Peyer's patch (tissue), 4 donors: ENCODE measurements around the gene RNF208. TPM values are rescaled to one million over a fixed set of nuclear protein-coding genes. Genes with fewer than 3 reads are reported as not detected.

Experiments
- DNase-seq, 3 donors: peaks; one replicate each; pipeline ENCODE4 v3.0.0-alpha.2; 2017 to 2019
- H3K27ac ChIP-seq, 4 donors: fragments of 200-600 bp; sonication (generic); one replicate each; pipeline ENCODE4 v1.5.1; 2016 to 2019
- H3K27me3 ChIP-seq, 2 donors: fragments of 200-600 bp; sonication (generic); one replicate each; pipeline ENCODE4 v1.5.1; 2019
- H3K36me3 ChIP-seq, 3 donors: fragments of 200-600 bp; sonication (generic); one replicate each; pipeline ENCODE4 v1.5.1; 2016 to 2019
- H3K4me1 ChIP-seq, 4 donors: fragments of 200-600 bp; sonication (generic); one replicate each; pipeline ENCODE4 v1.5.1; 2016 to 2019
- H3K4me3 ChIP-seq, 4 donors: fragments of 200-600 bp; sonication (generic); 1 replicate in 3 of 4; 2 replicates in 1 of 4; pipeline ENCODE4 v1.5.1; 2016 to 2019; ENCODE audit warnings: mild to moderate bottlenecking in 1 of 4
- H3K9me3 ChIP-seq, 4 donors: fragments of 200-600 bp; sonication (generic); one replicate each; pipeline ENCODE4 v1.5.1; 2016 to 2019; ENCODE audit warnings: mild to moderate bottlenecking in 1 of 4
- POLR2A ChIP-seq, 2 donors: fragments of 450-650 bp; IDR thresholded peaks; one replicate each; pipeline ENCODE4 v1.5.1; 2017; ENCODE audit warnings: antibody characterized with exemption in 2 of 2, mild to moderate bottlenecking in 2 of 2, moderate library complexity in 2 of 2
- total RNA-seq, 4 donors: library from RNA; depleted of rRNA; stranded (reverse); fragments of >200 nt; gene quantifications; one replicate each; pipeline ENCODE4 v1.1.0, GENCODE V29; 2016
- TF ChIP-seq, protein P1 (sequence below), 6 experiments: fragments of 450-650 bp in 4 of 6; fragments of 200-600 bp in 2 of 6; sonication (generic) in 1 of 6; IDR thresholded peaks; one replicate each; pipeline ENCODE4 v1.5.1; 2017 to 2019; ENCODE audit warnings: antibody characterized with exemption in 6 of 6, mild to moderate bottlenecking in 3 of 6, moderate library complexity in 1 of 6

RNF208 gene
- total RNA-seq, 4 donors from 2014 or later: 4.4 to 5.9 TPM; not detected in 2

DNA sequence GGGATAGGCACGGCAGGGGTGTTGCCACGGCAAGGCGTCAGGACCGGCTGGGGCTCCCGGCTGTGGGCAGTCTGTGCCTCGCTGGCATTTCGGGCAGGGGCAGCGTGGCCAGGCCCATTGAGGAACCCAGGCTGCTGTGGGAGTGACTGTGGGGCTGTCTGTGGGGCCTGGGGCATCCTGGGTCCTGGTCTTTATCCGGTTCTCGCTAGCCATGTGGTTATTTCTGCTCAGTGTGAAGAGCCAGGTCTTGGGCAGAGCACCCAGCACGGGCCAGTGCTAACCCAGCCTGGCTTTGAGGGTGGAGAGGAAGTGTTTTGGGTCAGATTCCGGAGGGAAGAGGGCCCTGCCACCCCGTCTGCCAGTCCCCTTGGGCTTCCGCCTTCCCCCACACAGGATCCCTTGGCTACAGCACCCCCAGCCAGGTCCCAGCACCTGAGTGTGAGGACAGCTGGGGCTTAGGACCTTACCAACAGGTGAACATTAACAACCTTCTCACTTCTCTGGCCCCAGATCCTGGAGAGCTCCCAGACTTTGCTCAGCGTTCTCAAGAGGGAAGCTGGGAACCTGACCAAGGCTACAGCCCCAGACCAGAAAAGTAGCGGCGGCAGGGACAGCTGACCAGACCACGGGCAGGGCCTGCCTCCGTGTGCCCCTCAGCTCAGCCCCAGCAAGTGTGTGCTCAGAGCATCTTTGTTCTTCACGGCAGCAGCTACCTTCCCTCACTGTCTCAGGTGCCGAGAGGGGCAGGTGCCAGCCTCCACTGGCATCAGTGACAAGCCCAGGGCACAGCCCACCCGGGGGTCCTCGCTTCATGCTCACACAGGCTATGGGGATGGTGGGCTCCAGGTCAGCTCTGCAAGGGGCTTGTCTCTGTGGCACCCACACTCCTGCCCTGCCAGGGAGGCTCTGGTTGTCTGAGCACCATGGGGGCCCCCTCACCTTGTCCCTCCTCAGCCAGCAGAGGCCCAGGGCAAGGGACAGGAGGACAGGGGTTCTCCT is 32.4 kb downstream of the RNF208 start:
- Histone ChIP-seq H3K36me3 (peaks cover 0 to 52% (median 0%) of the 10 kb centered on the region in 3 donors), H3K4me1 (peaks cover 12 to 65% (median 26%) of the 10 kb centered on the region in 4 donors), H3K27ac (peak overlapping the region; percentile 94 to 100 (median 97)), H3K9me3 (no peaks in the 10 kb centered on the region), H3K27me3 (no peaks in the 10 kb centered on the region), H3K4me3 (peak overlapping the region; percentile 68 to 100 (median 88))
- TF ChIP-seq, protein P1, sequence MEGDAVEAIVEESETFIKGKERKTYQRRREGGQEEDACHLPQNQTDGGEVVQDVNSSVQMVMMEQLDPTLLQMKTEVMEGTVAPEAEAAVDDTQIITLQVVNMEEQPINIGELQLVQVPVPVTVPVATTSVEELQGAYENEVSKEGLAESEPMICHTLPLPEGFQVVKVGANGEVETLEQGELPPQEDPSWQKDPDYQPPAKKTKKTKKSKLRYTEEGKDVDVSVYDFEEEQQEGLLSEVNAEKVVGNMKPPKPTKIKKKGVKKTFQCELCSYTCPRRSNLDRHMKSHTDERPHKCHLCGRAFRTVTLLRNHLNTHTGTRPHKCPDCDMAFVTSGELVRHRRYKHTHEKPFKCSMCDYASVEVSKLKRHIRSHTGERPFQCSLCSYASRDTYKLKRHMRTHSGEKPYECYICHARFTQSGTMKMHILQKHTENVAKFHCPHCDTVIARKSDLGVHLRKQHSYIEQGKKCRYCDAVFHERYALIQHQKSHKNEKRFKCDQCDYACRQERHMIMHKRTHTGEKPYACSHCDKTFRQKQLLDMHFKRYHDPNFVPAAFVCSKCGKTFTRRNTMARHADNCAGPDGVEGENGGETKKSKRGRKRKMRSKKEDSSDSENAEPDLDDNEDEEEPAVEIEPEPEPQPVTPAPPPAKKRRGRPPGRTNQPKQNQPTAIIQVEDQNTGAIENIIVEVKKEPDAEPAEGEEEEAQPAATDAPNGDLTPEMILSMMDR (IDR thresholded peaks at IDR 0.05): no peak
- TF ChIP-seq POLR2A (IDR thresholded peaks at IDR 0.05): no peak
- no peak for DNase-seq

DNA sequence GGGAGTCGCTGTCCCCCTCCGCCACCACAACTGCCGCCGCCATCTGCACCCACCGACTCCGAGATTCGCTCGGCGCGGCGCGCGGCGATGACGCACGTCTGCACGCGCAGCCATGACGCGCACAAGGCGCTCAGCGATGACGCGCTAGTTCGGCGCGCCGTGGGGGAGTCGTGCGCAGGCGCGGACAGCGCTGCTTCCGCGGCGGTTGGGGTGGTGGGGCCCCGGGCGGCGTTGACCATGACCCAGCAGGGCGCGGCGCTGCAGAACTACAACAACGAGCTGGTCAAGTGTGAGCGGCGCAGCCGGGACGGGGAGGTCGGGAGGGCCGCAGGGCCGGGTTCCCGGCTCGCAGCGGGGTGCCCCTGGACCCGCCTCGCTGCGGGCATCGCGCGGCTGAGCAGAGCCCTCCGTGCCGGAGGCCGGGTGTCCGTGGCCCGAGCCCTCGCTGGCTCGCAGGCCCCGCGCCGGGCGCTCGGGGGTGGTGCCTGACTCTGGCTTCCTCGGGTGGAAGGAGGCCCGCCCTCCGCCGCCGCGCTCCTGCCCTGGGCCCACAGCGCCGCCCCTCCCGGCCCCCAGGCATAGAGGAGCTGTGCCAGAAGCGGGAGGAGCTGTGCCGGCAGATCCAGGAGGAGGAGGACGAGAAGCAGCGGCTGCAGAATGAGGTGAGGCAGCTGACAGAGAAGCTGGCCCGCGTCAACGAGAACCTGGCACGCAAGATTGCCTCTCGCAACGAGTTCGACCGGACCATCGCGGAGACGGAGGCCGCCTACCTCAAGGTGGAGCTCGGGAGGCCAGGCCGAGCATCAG is 33.3 kb downstream of the RNF208 start, which contains the start of the genes ANAPC2 and SSNA1:
TSS of gene ANAPC2 (minus strand) at position 71 of the 807 bp plus-strand sequence. CDS start at position 43, 28 bp downstream.
TSS of gene SSNA1 (plus strand) at position 187 of the 807 bp plus-strand sequence. CDS start at position 238, 51 bp downstream.
- H3K27me3 ChIP-seq: no peaks in the 10 kb centered on the region
- H3K27ac ChIP-seq: peak within 1 kb of the TSS; percentile 94 to 100 (median 97)
- no peaks in the 10 kb centered on the region for H3K9me3 ChIP-seq
- H3K4me1 ChIP-seq: peaks cover 12 to 56% (median 26%) of the 10 kb centered on the region in 4 donors
- H3K36me3 ChIP-seq: peaks cover 0 to 61% (median 0%) of the 10 kb centered on the region in 3 donors
- peak within 1 kb of the TSS; percentile 68 to 100 (median 88) for H3K4me3 ChIP-seq
- TF ChIP-seq POLR2A (IDR thresholded peaks at IDR 0.05): peak; percentile 84 to 85
- TF ChIP-seq, protein P1 (IDR thresholded peaks at IDR 0.05): peak in 5 of 6 experiments; percentile 8 to 56 (median 47)
- peak; percentile 92 to 97 (median 96) for DNase-seq

- TF ChIP-seq, protein P1 (IDR thresholded peaks at IDR 0.05): no peak
- no peak for TF ChIP-seq POLR2A (IDR thresholded peaks at IDR 0.05)
- H3K36me3 ChIP-seq: peaks cover 0 to 65% (median 0%) of the 10 kb centered on the region in 3 donors
- H3K9me3 ChIP-seq: no peaks in the 10 kb centered on the region
- H3K4me1 ChIP-seq: peaks cover 12 to 56% (median 26%) of the 10 kb centered on the region in 4 donors
- peak overlapping the region; percentile 94 to 100 (median 97) for H3K27ac ChIP-seq
- no peaks in the 10 kb centered on the region for H3K27me3 ChIP-seq
- DNase-seq: no peak
- peak overlapping the region; percentile 68 to 100 (median 88) for H3K4me3 ChIP-seq
These were observed 34.0 kb downstream of the RNF208 start for GRCh38 chr9:137188086-137188489.

DNA sequence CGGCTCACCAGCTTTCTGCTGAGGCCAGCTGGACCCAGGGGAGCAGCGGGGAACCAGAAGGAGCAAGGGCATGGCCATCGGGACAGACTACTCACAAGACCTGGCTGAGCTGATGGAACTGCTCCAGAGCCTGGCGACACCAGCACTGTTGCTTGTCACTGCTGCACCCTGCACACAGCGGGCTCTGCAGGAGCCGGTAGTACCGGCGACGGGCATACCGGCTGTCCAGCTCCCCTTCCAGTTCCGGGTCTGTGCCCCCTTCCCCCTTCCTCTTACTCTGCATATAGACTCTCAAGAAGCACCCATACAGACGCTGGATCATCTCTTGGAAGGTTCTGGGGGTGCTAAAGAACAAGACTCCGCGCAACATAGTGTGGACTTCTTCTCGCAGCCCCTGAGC is 34.7 kb downstream of the RNF208 start:
- H3K27me3 ChIP-seq: no peaks in the 10 kb centered on the region
- peaks cover 12 to 52% (median 26%) of the 10 kb centered on the region in 4 donors for H3K4me1 ChIP-seq
- peak overlapping the region; percentile 68 to 100 (median 88) for H3K4me3 ChIP-seq
- no peak for DNase-seq
- no peak overlapping the region for H3K27ac ChIP-seq
- TF ChIP-seq, protein P1 (IDR thresholded peaks at IDR 0.05): no peak
- TF ChIP-seq POLR2A (IDR thresholded peaks at IDR 0.05): no peak
- H3K9me3 ChIP-seq: no peaks in the 10 kb centered on the region
- H3K36me3 ChIP-seq: peaks cover 0 to 65% (median 0%) of the 10 kb centered on the region in 3 donors

- peaks cover 0 to 65% (median 0%) of the 10 kb centered on the region in 3 donors for H3K36me3 ChIP-seq
- no peaks in the 10 kb centered on the region for H3K27me3 ChIP-seq
- no peaks in the 10 kb centered on the region for H3K9me3 ChIP-seq
- no peak overlapping the region for H3K27ac ChIP-seq
- no peak for DNase-seq
- H3K4me3 ChIP-seq: peak overlapping the region in 1 of 4 donors; percentile 79
- TF ChIP-seq, protein P1 (IDR thresholded peaks at IDR 0.05): no peak
- TF ChIP-seq POLR2A (IDR thresholded peaks at IDR 0.05): no peak
- peaks cover 12 to 46% (median 26%) of the 10 kb centered on the region in 4 donors for H3K4me1 ChIP-seq
These were observed 35.7 kb downstream of the RNF208 start for GRCh38 chr9:137186385-137186784.
